PC-3 (cell line): ENCODE results near the gene HNRNPA1L2. TPM values are rescaled to one million over a fixed set of nuclear protein-coding genes. Genes with fewer than 3 reads are reported as not detected.

Source experiments
- ATAC-seq: fragments of 200-7000 bp; cut with Tn5 transposase; 2 replicates; pipeline ENCODE4 v1.9.1; 2020; ENCODE audit warnings: mild to moderate bottlenecking, moderate library complexity
- BruUV-seq: library from RNA; stranded (reverse); fragments of 400-500 nt; replicated peaks from 2 replicates; lab custom pipeline; 2021; lab: Mats Ljungman, UMichigan
- CTCF ChIA-PET: fragments of 300-600 bp; sonication (Branson Sonifier 250); formaldehyde crosslinking; loops from one replicate; lab custom pipeline; 2022; ENCODE audit warnings: antibody characterized with exemption; lab: Charles Lee
- POLR2A ChIA-PET: fragments of 300-600 bp; sonication (Branson Sonifier 250); formaldehyde crosslinking; loops from one replicate; lab custom pipeline; 2022; ENCODE audit warnings: antibody characterized with exemption; ENCODE audit not compliant: unreplicated experiment; lab: Charles Lee
- DNase-seq: peaks from one replicate; pipeline ENCODE4 v3.0.0-alpha.2; 2015
- H2AFZ ChIP-seq: fragments of 300-600 bp; sonication (generic); 2 replicates; pipeline ENCODE4 v1.6.0; 2016; ENCODE audit warnings: antibody characterized with exemption, low read length
- H3F3A ChIP-seq: fragments of 300-600 bp; sonication (generic); one replicate; pipeline ENCODE4 v1.6.0; 2017; ENCODE audit warnings: antibody characterized with exemption, low read length, control low read depth, mild to moderate bottlenecking; ENCODE audit not compliant: unreplicated experiment
- H3K27ac ChIP-seq: fragments of 300-600 bp; sonication (generic); 2 replicates; pipeline ENCODE4 v1.5.1; 2016; ENCODE audit warnings: mild to moderate bottlenecking, low read length
- H3K27me3 ChIP-seq: fragments of 300-600 bp; sonication (generic); 2 replicates; pipeline ENCODE4 v1.6.1; 2016; ENCODE audit warnings: low read length, mixed read lengths
- H3K36me3 ChIP-seq: fragments of 300-600 bp; sonication (generic); 2 replicates; pipeline ENCODE4 v1.6.1; 2016; ENCODE audit warnings: low read depth, mixed run types, low read length, mixed read lengths
- H3K4me1 ChIP-seq: fragments of 300-600 bp; sonication (generic); 2 replicates; pipeline ENCODE4 v1.5.1; 2016; ENCODE audit warnings: low read length; ENCODE audit not compliant: insufficient read depth
- H3K4me2 ChIP-seq: fragments of 300-600 bp; sonication (generic); 2 replicates; pipeline ENCODE4 v1.6.0; 2016; ENCODE audit warnings: low read length
- H3K4me3 ChIP-seq: fragments of 300-600 bp; sonication (generic); 2 replicates; pipeline ENCODE4 v1.5.1; 2016; ENCODE audit warnings: mild to moderate bottlenecking, low read length, mixed read lengths
- H3K79me2 ChIP-seq: fragments of 300-600 bp; sonication (generic); 2 replicates; pipeline ENCODE4 v1.6.1; 2017; ENCODE audit warnings: low read length, mixed read lengths
- H3K9ac ChIP-seq: fragments of 300-600 bp; sonication (generic); 2 replicates; pipeline ENCODE4 v1.6.0; 2016; ENCODE audit warnings: mild to moderate bottlenecking, low read length
- H3K9me2 ChIP-seq: fragments of 300-600 bp; sonication (generic); replicated peaks from 2 replicates; pipeline ENCODE4 v1.6.1; 2016; ENCODE audit warnings: mixed run types, low read length, mixed read lengths
- H3K9me3 ChIP-seq: fragments of 300-600 bp; sonication (generic); 2 replicates; pipeline ENCODE4 v1.6.1; 2016; ENCODE audit warnings: low read length, mixed read lengths
- H4K20me1 ChIP-seq: fragments of 300-600 bp; sonication (generic); 2 replicates; pipeline ENCODE4 v1.6.1; 2016; ENCODE audit warnings: low read length, mixed read lengths
- EZH2 ChIP-seq: fragments of 300-600 bp; sonication (generic); IDR thresholded peaks from one replicate; pipeline ENCODE4 v1.6.1; 2017; ENCODE audit warnings: antibody characterized with exemption, mild to moderate bottlenecking, low read length; ENCODE audit not compliant: unreplicated experiment
- EZH2phosphoT487 ChIP-seq: fragments of 300-600 bp; sonication (generic); IDR thresholded peaks from 2 replicates; pipeline ENCODE4 v1.6.1; 2018; ENCODE audit warnings: mild to moderate bottlenecking, antibody characterized with exemption, low read length, borderline replicate concordance
- intact Hi-C: fragments of 100-400 bp; cut with micrococcal nuclease; formaldehyde crosslinking; loops from 2 replicates; pipeline ENCODE4 v1.9.0; 2023
- total RNA-seq: library from RNA; depleted of rRNA; stranded (reverse); fragments of >200 nt; gene quantifications from 2 replicates; pipeline ENCODE4 v1.2.3, GENCODE V29; 2014
- TF ChIP-seq, protein P1 (sequence below): fragments of 300-600 bp; sonication (generic); conservative IDR thresholded peaks from 2 replicates; pipeline ENCODE4 v1.5.1; 2017; ENCODE audit warnings: antibody characterized with exemption, low read depth, mild to moderate bottlenecking, low read length

Gene HNRNPA1L2
- total RNA-seq, 1 experiment from 2014 or later: 3.4 TPM

DNA sequence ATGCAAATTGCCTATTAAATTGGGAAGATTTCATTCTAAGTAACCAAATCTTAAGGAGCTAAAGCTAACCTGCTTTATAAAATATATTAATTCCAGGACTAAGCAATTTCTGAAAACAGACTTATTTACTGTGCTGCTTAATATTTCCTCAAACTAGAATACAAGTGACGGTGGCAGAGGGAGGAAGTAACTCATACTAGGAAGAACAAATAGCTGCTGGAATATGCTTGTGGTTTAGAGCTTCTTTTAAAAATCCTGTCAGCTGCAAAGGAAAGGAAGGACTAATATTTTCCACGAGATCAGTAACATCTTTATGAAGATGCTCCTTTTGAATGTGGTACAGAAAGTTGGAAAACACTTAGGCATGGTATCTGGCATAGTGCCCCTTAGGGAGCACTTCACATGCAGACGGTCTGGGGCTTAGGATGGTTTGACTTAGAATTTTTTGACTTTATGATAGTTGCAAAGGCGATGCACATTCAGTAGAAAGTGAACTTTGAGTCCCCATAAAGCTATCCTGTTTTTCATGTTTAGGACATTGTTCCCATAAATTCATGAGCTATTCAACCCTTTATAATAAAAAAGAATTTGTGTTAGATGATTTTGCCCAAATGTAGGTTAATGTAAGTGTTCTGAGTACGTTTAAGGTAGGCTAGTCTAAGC is 3.4 kb upstream of the HNRNPA1L2 start:
- H3K79me2 ChIP-seq: no peaks in the 10 kb centered on the region
- DNase-seq: no peak
- H2AFZ ChIP-seq: no peak overlapping the region
- ChIA-PET POLR2A (no interaction called here), CTCF (no interaction called here)
- H3K36me3 ChIP-seq: no peaks in the 10 kb centered on the region; the same call in 1 of the 2 replicates
- H3F3A ChIP-seq: no peaks in the 10 kb centered on the region
- H3K27me3 ChIP-seq: no peaks in the 10 kb centered on the region
- H3K4me1 ChIP-seq: no peaks in the 10 kb centered on the region
- intact Hi-C loops: no loop called here
- TF ChIP-seq, protein P1, sequence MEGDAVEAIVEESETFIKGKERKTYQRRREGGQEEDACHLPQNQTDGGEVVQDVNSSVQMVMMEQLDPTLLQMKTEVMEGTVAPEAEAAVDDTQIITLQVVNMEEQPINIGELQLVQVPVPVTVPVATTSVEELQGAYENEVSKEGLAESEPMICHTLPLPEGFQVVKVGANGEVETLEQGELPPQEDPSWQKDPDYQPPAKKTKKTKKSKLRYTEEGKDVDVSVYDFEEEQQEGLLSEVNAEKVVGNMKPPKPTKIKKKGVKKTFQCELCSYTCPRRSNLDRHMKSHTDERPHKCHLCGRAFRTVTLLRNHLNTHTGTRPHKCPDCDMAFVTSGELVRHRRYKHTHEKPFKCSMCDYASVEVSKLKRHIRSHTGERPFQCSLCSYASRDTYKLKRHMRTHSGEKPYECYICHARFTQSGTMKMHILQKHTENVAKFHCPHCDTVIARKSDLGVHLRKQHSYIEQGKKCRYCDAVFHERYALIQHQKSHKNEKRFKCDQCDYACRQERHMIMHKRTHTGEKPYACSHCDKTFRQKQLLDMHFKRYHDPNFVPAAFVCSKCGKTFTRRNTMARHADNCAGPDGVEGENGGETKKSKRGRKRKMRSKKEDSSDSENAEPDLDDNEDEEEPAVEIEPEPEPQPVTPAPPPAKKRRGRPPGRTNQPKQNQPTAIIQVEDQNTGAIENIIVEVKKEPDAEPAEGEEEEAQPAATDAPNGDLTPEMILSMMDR: no peak
- TF ChIP-seq EZH2phosphoT487 (no peak), EZH2 (no peak)
- no peaks in the 10 kb centered on the region for H3K9me2 ChIP-seq
- H3K9me3 ChIP-seq: no peaks in the 10 kb centered on the region
- no TSS peak for BruUV-seq
- H3K27ac ChIP-seq: no peak overlapping the region
- ATAC-seq: no peak
- no peak overlapping the region for H3K4me3 ChIP-seq
- H3K9ac ChIP-seq: no peak overlapping the region
- H4K20me1 ChIP-seq: no peaks in the 10 kb centered on the region
- H3K4me2 ChIP-seq: no peak overlapping the region

DNA sequence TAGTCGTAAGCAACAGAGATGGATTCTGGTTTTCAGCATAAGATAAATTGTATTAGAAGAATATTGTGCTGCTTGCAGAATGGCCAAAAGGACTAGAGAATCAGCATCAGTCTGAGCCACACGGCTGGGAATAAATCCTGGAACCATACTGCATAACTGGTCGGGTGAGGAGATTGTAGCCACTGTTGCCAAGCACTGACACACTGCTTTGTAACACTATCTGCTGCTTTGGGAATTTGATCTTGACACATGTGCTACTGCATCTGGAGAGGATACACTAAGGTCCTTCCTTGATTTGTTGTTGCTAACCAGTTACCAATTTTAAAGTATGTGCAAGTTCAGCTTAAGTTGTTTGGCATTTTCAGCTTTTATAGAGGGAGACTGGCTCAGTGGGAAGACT is 1.9 kb downstream of the HNRNPA1L2 start:
- Histone ChIP-seq H3K4me1 (peaks cover 10% of the 10 kb centered on the region; the same call in 1 of the 2 replicates), H3K4me2 (no peak overlapping the region), H3K9me3 (no peaks in the 10 kb centered on the region), H4K20me1 (no peaks in the 10 kb centered on the region), H3K27ac (no peak overlapping the region), H2AFZ (no peak overlapping the region), H3K4me3 (no peak overlapping the region), H3F3A (no peaks in the 10 kb centered on the region), H3K27me3 (no peaks in the 10 kb centered on the region), H3K9me2 (no peaks in the 10 kb centered on the region), H3K9ac (no peak overlapping the region), H3K36me3 (no peaks in the 10 kb centered on the region; the same call in 1 of the 2 replicates), H3K79me2 (no peaks in the 10 kb centered on the region)
- TF ChIP-seq EZH2 (no peak), EZH2phosphoT487 (no peak)
- TF ChIP-seq, protein P1: no peak
- CTCF ChIA-PET: no interaction called here
- DNase-seq (peak; percentile 35), ATAC-seq (peak; percentile 57)
- no TSS peak for BruUV-seq
- intact Hi-C loops: no loop called here
- POLR2A ChIA-PET: no interaction called here

DNA sequence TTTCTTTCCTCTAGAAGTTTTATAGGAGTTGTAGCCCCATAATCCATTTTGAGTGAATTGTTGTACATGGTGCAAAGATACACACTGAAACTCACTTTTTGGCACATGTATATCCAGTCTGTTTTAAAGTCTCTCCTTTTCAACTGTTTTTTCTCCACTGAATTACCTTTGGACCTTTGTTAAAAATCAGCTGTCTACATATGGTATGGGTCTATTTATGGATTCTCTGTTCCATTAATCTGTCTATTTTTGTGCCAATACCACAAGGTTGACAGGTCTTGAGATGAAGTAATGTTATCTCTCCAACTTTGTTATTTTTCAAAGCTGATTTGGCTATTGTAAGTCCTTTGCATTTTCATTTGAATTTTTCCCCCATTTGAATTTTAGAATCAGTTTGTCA is 4.7 kb downstream of the HNRNPA1L2 start:
- no TSS peak for BruUV-seq

More for the DNA sequence above, 4.7 kb downstream of the HNRNPA1L2 start:
- Histone ChIP-seq H3K9ac (no peak overlapping the region), H3K79me2 (peaks cover 24% of the 10 kb centered on the region), H3K4me1 (peaks cover 17% of the 10 kb centered on the region; the same call in 1 of the 2 replicates), H3K9me3 (no peaks in the 10 kb centered on the region), H3K9me2 (no peaks in the 10 kb centered on the region), H3K27me3 (no peaks in the 10 kb centered on the region), H3K4me3 (no peak overlapping the region), H3K36me3 (no peaks in the 10 kb centered on the region), H4K20me1 (no peaks in the 10 kb centered on the region), H2AFZ (no peak overlapping the region), H3F3A (no peaks in the 10 kb centered on the region), H3K4me2 (no peak overlapping the region), H3K27ac (no peak overlapping the region)
- ATAC-seq: no peak
- CTCF ChIA-PET: no interaction called here
- POLR2A ChIA-PET: no interaction called here
- TF ChIP-seq EZH2phosphoT487 (no peak), EZH2 (no peak)
- TF ChIP-seq, protein P1: no peak
- intact Hi-C loops: no loop called here
- DNase-seq: no peak
